ENCODE results near the gene NTMT2.

DNA sequence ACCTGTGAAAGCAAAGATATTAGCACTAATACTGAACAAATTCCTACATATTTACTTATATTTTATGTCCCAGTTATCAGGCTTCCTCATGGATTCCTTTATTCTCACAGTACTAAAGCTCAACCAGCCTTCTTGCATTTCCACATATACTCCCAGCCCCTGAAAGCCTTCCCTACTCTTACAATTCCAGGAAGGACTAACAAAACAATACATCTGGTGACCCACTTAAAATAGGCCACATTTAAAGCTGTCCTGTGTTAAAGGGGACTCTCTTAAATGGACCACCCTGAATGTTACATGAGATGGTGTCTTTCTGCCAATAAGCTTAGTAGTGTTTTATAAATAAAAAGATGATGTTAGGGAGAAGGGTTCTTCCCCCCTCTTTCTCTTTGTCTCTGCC, 54.4 kb downstream of the NTMT2 start:
- TF ChIP-seq ZNF354C (tag by site-specific recombination; IDR thresholded peaks at IDR 0.05; ENCODE audit: borderline replicate concordance, low read depth) (no peak), ZNF501 (tag by site-specific recombination; IDR thresholded peaks at IDR 0.05) (no peak), ZSCAN30 (tag by site-specific recombination; IDR thresholded peaks at IDR 0.05) (no peak), ZNF561 (tag by site-specific recombination; IDR thresholded peaks at IDR 0.05; ENCODE audit: borderline replicate concordance) (no peak), ZNF341 (tag by site-specific recombination; IDR thresholded peaks at IDR 0.05; ENCODE audit: low read depth) (no peak), ZNF266 (tag by site-specific recombination; IDR thresholded peaks at IDR 0.05; ENCODE audit: low read depth) (no peak), ZNF654 (tag by site-specific recombination; IDR thresholded peaks at IDR 0.05; ENCODE audit: low read depth) (no peak), ZNF274 (IDR thresholded peaks at IDR 0.05; ENCODE audit: low read length) (no peak), ZNF274 (tag by site-specific recombination; IDR thresholded peaks at IDR 0.05; ENCODE audit: borderline replicate concordance) (no peak), REST (tag by site-specific recombination; IDR thresholded peaks at IDR 0.05) (no peak), ZBTB8A (tag by site-specific recombination; IDR thresholded peaks at IDR 0.05) (no peak), ZNF10 (tag by site-specific recombination; IDR thresholded peaks at IDR 0.05) (no peak)
- TF ChIP-seq, protein P1, sequence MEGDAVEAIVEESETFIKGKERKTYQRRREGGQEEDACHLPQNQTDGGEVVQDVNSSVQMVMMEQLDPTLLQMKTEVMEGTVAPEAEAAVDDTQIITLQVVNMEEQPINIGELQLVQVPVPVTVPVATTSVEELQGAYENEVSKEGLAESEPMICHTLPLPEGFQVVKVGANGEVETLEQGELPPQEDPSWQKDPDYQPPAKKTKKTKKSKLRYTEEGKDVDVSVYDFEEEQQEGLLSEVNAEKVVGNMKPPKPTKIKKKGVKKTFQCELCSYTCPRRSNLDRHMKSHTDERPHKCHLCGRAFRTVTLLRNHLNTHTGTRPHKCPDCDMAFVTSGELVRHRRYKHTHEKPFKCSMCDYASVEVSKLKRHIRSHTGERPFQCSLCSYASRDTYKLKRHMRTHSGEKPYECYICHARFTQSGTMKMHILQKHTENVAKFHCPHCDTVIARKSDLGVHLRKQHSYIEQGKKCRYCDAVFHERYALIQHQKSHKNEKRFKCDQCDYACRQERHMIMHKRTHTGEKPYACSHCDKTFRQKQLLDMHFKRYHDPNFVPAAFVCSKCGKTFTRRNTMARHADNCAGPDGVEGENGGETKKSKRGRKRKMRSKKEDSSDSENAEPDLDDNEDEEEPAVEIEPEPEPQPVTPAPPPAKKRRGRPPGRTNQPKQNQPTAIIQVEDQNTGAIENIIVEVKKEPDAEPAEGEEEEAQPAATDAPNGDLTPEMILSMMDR (tag by site-specific recombination; IDR thresholded peaks at IDR 0.05): no peak
- TF ChIP-seq, protein P2, sequence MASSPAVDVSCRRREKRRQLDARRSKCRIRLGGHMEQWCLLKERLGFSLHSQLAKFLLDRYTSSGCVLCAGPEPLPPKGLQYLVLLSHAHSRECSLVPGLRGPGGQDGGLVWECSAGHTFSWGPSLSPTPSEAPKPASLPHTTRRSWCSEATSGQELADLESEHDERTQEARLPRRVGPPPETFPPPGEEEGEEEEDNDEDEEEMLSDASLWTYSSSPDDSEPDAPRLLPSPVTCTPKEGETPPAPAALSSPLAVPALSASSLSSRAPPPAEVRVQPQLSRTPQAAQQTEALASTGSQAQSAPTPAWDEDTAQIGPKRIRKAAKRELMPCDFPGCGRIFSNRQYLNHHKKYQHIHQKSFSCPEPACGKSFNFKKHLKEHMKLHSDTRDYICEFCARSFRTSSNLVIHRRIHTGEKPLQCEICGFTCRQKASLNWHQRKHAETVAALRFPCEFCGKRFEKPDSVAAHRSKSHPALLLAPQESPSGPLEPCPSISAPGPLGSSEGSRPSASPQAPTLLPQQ (tag by site-specific recombination; IDR thresholded peaks at IDR 0.05): no peak
